Neural progenitor cell (in vitro differentiated cells): ENCODE measurements around the gene MTG2. TPM values are rescaled to one million over a fixed set of nuclear protein-coding genes. Genes with fewer than 3 reads are reported as not detected.

Experiments
- DNase-seq: peaks from one replicate; pipeline ENCODE4 v3.0.0-alpha.2; 2016; ENCODE audit warnings: low spot score
- H2AFZ ChIP-seq: fragments of 200-600 bp; sonication (generic); replicated peaks from 2 replicates; pipeline ENCODE4 v1.6.1; 2016; ENCODE audit warnings: antibody characterized with exemption
- H3F3A ChIP-seq: fragments of 200-600 bp; sonication (generic); 2 replicates; pipeline ENCODE4 v1.6.1; 2016; ENCODE audit warnings: antibody characterized with exemption, low read depth
- H3K27ac ChIP-seq: fragments of 200-600 bp; sonication (generic); 2 replicates; pipeline ENCODE4 v1.5.1; 2016; ENCODE audit warnings: mild to moderate bottlenecking
- H3K27me3 ChIP-seq: fragments of 200-600 bp; sonication (generic); 2 replicates; pipeline ENCODE4 v1.6.1; 2016; ENCODE audit warnings: mild to moderate bottlenecking, moderate library complexity
- H3K36me3 ChIP-seq: fragments of 200-600 bp; sonication (generic); 2 replicates; pipeline ENCODE4 v1.5.1; 2016
- H3K4me1 ChIP-seq: fragments of 200-600 bp; sonication (generic); 2 replicates; pipeline ENCODE4 v1.6.1; 2016; ENCODE audit warnings: mixed run types
- H3K4me2 ChIP-seq: fragments of 200-600 bp; sonication (generic); 2 replicates; pipeline ENCODE4 v1.6.1; 2016
- H3K4me3 ChIP-seq: fragments of 200-600 bp; sonication (generic); 2 replicates; pipeline ENCODE4 v1.5.1; 2016
- H3K79me2 ChIP-seq: fragments of 200-600 bp; sonication (generic); 2 replicates; pipeline ENCODE4 v1.6.1; 2016; ENCODE audit warnings: low read depth
- H3K9ac ChIP-seq: fragments of 200-600 bp; sonication (generic); 2 replicates; pipeline ENCODE4 v1.6.1; 2016
- H3K9me3 ChIP-seq: fragments of 200-600 bp; sonication (generic); 2 replicates; pipeline ENCODE4 v1.5.1; 2016; ENCODE audit warnings: low read depth
- H4K20me1 ChIP-seq: fragments of 200-600 bp; sonication (generic); 2 replicates; pipeline ENCODE4 v1.6.1; 2016; ENCODE audit warnings: low read depth
- H3K27ac Mint-ChIP-seq: 3 replicates; pipeline ENCODE4 v1.8.0; 2021; ENCODE audit warnings: mixed read lengths
- H3K27me3 Mint-ChIP-seq: 2 replicates; pipeline ENCODE4 v1.8.0; 2022; ENCODE audit warnings: low read depth, mild to moderate bottlenecking, inconsistent platforms, moderate library complexity, mixed read lengths; ENCODE audit not compliant: insufficient read depth
- H3K36me3 Mint-ChIP-seq: 3 replicates; pipeline ENCODE4 v1.8.0; 2021; ENCODE audit warnings: mixed read lengths
- H3K4me1 Mint-ChIP-seq: 3 replicates; pipeline ENCODE4 v1.8.0; 2021; ENCODE audit warnings: mixed read lengths
- H3K4me3 Mint-ChIP-seq: 3 replicates; pipeline ENCODE4 v1.8.0; 2021; ENCODE audit warnings: mild to moderate bottlenecking, moderate library complexity, mixed read lengths
- H3K9me3 Mint-ChIP-seq: 3 replicates; pipeline ENCODE4 v1.8.0; 2020; ENCODE audit warnings: mixed read lengths
- CTCF ChIP-seq: fragments of 200-600 bp; sonication (generic); IDR thresholded peaks from 2 replicates; pipeline ENCODE4 v1.5.1; 2017; ENCODE audit warnings: antibody characterized with exemption, mild to moderate bottlenecking
- EZH2 ChIP-seq: fragments of 200-600 bp; sonication (generic); IDR thresholded peaks from 2 replicates; pipeline ENCODE4 v1.6.1; 2017; ENCODE audit warnings: antibody characterized with exemption, mild to moderate bottlenecking, moderate library complexity
- EZH2phosphoT487 ChIP-seq: fragments of 200-600 bp; sonication (generic); IDR thresholded peaks from 2 replicates; pipeline ENCODE4 v1.6.1; 2017; ENCODE audit warnings: antibody characterized with exemption
- total RNA-seq: library from RNA; depleted of rRNA; stranded (reverse); fragments of >200 nt; gene quantifications from 2 replicates; pipeline ENCODE4 v1.2.3, GENCODE V29; 2015; ENCODE audit warnings: low replicate concordance

MTG2 gene
- total RNA-seq, 1 donor from 2014 or later: 16.2 TPM

GRCh38 chr20:62149532-62150309 lies 33.1 kb upstream of the MTG2 start:
- Histone ChIP-seq H3K27me3 (no peaks in the 10 kb centered on the region), H3K9ac (no peak overlapping the region), H3K4me3 (no peak overlapping the region), H2AFZ (no peak overlapping the region), H4K20me1 (peaks cover 85% of the 10 kb centered on the region), H3K4me1 (peaks cover 2% of the 10 kb centered on the region), H3K36me3 (no peaks in the 10 kb centered on the region), H3F3A (no peaks in the 10 kb centered on the region), H3K4me2 (no peak overlapping the region), H3K9me3 (no peaks in the 10 kb centered on the region), H3K79me2 (peaks cover 100% of the 10 kb centered on the region), H3K27ac (no peak overlapping the region)
- Mint-ChIP-seq H3K4me3 (no peak overlapping the region), H3K9me3 (peaks cover 6% of the 10 kb centered on the region), H3K36me3 (peaks cover 36% of the 10 kb centered on the region), H3K4me1 (peaks cover 20% of the 10 kb centered on the region), H3K27ac (no peak overlapping the region), H3K27me3 (peaks cover 10% of the 10 kb centered on the region)
- peak; percentile 32 for DNase-seq
- TF ChIP-seq EZH2: no peak
- TF ChIP-seq EZH2phosphoT487: no peak
- no peak for TF ChIP-seq CTCF

- peaks cover 6% of the 10 kb centered on the region for H3K9me3 Mint-ChIP-seq
- H3K36me3 ChIP-seq: no peaks in the 10 kb centered on the region
- peaks cover 8% of the 10 kb centered on the region for H3K27me3 Mint-ChIP-seq
- no peaks in the 10 kb centered on the region for H3K4me1 ChIP-seq
- no peak overlapping the region for H3K9ac ChIP-seq
- no peak for TF ChIP-seq EZH2phosphoT487
- no peak for TF ChIP-seq EZH2
- TF ChIP-seq CTCF: no peak
- H3K79me2 ChIP-seq: peaks cover 100% of the 10 kb centered on the region
- H3F3A ChIP-seq: no peaks in the 10 kb centered on the region
- no peak overlapping the region for H3K27ac ChIP-seq
- H3K9me3 ChIP-seq: no peaks in the 10 kb centered on the region
- no peak overlapping the region for H3K4me2 ChIP-seq
- H3K27ac Mint-ChIP-seq: no peak overlapping the region
- peaks cover 85% of the 10 kb centered on the region for H4K20me1 ChIP-seq
- H3K4me3 Mint-ChIP-seq: no peak overlapping the region
- H2AFZ ChIP-seq: no peak overlapping the region
- H3K4me3 ChIP-seq: no peak overlapping the region
- no peak for DNase-seq
- H3K4me1 Mint-ChIP-seq: peaks cover 15% of the 10 kb centered on the region
- H3K36me3 Mint-ChIP-seq: peaks cover 39% of the 10 kb centered on the region
- H3K27me3 ChIP-seq: no peaks in the 10 kb centered on the region
Observed at GRCh38 chr20:62150310-62150575, 32.6 kb upstream of the MTG2 start.

- H3K79me2 ChIP-seq: peaks cover 100% of the 10 kb centered on the region
- no peaks in the 10 kb centered on the region for H3K36me3 ChIP-seq
- TF ChIP-seq CTCF: no peak
- TF ChIP-seq EZH2phosphoT487: no peak
- no peak for TF ChIP-seq EZH2
- Mint-ChIP-seq H3K27ac (no peak overlapping the region), H3K4me3 (no peak overlapping the region), H3K9me3 (peaks cover 6% of the 10 kb centered on the region), H3K27me3 (peaks cover 12% of the 10 kb centered on the region), H3K36me3 (peaks cover 38% of the 10 kb centered on the region), H3K4me1 (peaks cover 16% of the 10 kb centered on the region)
- H2AFZ ChIP-seq: no peak overlapping the region
- H3K9ac ChIP-seq: no peak overlapping the region
- H3K9me3 ChIP-seq: no peaks in the 10 kb centered on the region
- no peak overlapping the region for H3K4me2 ChIP-seq
- H3F3A ChIP-seq: no peaks in the 10 kb centered on the region
- H3K4me1 ChIP-seq: peaks cover 1% of the 10 kb centered on the region
- no peak overlapping the region for H3K4me3 ChIP-seq
- DNase-seq: no peak
- peaks cover 85% of the 10 kb centered on the region for H4K20me1 ChIP-seq
- no peaks in the 10 kb centered on the region for H3K27me3 ChIP-seq
- no peak overlapping the region for H3K27ac ChIP-seq
Observed at GRCh38 chr20:62151225-62151624, 31.6 kb upstream of the MTG2 start.
